SIG-M5 (cell line): ENCODE data around the gene EPYC.

Source experiments
- DNase-seq: peaks from one replicate; lab custom pipeline; 2025; lab: John Stamatoyannopoulos, UW

EPYC gene

DNA sequence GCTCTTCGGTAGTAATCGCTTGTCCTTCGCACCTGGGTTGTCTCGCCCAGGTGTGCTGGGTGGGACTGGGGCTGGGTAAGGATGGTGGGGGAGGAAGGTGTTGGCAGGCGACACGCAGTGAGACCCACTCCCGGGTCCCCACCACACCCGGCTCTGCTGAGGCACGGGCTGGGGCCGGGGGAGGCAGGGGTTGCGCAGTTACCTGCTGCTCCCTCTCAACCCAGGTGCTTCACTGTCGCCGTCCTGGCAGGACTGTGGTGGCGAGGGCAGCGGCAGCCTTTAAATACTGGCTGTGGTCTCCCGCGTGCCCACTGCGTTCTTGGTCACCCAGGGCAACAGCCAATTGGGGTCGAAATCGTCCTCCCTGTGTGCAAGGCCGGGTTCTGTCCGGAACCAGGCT, 49.9 kb downstream of the EPYC start, which contains the start of gene CCER1:
Gene CCER1, minus strand, starts transcription at position 256 of the 400 bp plus-strand sequence. CDS start 434 bp downstream, outside the sequence.
- no peak for DNase-seq

DNA sequence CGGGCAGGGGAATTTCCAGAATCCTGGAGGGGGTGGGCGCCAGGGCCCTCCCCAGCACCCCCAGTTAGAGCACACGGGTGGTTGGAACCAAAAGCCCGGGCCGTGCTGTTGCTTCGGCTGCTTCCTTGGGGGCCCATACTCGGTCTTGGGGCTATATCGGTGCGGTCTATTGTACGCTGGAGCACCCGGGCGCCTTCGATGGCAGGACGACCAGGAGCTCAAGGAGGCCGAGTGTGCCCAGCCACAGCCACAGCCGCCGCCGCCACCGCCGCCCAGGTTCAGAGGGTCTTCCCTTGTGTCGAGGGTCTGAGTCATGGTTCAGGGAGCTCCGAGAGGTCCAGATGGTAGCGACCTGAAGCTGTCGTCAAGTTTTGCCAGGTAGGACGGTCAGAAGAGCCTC, 50.3 kb downstream of the EPYC start:
- no peak for DNase-seq

DNA sequence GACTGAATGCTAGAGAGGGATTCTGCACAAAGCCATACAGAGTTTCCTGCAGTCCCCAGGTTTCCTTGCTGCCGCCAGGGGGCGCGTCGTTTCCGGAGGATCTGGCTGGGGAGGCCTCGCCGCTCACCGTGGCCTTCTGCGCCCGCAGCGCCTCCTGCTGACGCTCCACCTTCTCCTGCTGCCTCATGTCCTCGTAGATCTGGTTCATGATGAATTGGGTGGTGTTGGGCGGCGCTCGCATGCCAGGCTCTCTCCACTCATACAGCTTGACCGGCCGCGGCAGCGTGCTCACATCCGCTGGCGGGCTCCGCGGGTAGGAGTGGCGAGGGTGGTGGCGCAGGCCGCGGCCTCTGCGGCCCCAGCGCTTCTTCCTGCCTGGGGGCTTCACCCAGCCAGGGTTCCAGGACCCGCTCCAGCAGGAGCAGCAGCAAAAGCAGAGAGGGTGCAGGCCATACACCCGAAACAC, 50.8 kb downstream of the EPYC start:
- DNase-seq: no peak

- DNase-seq: no peak
Observed at GRCh38 chr12:90951432-90952105, 53.2 kb downstream of the EPYC start.

DNA sequence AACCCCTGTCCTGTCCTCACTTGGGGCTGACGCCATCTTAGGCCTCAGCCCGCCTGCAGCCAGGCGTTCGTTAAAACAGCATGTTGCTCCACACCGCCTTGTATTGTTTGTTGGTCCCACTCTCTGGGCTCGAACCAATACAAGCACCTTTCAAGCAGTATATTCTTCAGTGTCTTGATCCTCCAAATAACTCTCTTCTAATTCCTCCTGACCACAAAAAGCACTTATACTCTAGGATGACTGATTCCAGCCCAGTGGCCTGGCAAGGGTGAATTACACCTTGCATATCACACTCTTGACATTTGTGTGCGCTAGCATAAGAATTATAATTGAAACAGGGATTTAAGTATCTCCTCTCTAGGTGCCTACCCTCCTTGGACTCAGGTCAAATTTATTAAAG, 56.9 kb downstream of the EPYC start:
- no peak for DNase-seq

- no peak for DNase-seq
Observed at GRCh38 chr12:90945070-90945649, 59.6 kb downstream of the EPYC start.

DNA sequence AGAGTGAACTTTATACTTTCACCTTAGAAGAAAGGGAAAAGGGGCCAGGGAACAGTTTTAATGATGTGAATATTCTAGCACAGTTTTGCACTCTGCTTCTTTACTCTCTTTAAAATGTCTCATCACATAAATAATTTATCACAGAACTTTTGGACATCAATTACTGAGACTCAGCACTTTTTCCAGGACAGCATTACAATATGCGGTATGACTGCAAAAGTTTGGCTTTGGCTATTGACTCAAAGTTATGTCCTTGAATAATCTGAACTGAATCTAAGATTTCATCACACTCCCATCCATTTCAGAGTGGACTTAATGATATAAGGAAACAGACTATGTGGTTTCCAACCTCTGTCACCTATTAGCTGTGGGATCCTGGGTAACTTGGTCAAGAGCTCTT, 61.5 kb downstream of the EPYC start:
- DNase-seq: no peak

DNA sequence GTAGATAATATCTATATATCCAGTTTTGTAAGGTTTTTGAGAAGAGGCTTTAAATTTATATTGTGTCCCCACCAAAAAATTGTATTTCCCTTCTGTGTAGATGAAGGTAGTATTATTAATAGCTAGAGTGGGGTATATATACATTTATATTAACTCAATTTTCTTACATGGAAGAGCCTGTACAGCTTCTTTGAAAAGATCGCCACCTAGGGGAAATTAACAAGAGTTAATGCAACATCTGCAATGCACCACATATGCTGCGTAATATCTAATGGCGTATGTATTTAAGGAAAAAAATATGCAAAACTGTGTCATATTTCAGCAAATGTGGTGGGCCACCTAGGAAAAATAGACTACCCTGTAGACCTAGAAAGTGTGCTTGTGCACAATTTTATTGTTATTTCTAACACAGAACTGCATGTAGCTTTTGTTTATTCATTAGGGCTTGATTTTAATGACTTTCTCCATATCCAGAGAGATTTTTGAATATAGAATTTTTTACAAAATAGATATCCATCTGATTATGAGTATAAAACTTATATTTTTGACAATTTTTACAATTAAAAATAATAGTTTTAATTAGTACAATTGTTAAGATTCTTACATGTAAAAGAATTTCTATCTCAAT, 63.8 kb downstream of the EPYC start:
- no peak for DNase-seq

DNA sequence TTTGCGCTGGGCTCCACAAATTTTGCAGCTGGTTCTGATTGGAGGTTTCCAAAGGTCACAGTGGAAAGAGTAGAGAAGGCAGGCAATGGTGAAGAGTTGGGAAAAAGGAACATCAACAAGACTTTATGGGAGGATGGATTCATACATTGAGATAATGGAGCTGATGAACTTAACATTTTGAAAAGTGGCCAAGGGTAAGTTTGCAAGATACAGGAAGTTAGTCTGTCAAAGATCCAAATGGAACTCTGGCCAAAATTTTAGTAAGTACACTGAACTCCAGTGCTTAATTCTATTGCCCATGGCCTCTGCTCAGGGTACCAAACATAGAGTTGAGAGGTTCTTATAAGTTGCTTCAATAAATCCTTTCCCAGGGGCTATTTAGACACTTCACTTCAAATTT, 65.4 kb downstream of the EPYC start:
- DNase-seq: no peak

GRCh38 chr12:90938451-90938850, 66.3 kb downstream of the EPYC start:
- no peak for DNase-seq

GRCh38 chr12:90937651-90938050, 67.1 kb downstream of the EPYC start:
- DNase-seq: no peak

DNA sequence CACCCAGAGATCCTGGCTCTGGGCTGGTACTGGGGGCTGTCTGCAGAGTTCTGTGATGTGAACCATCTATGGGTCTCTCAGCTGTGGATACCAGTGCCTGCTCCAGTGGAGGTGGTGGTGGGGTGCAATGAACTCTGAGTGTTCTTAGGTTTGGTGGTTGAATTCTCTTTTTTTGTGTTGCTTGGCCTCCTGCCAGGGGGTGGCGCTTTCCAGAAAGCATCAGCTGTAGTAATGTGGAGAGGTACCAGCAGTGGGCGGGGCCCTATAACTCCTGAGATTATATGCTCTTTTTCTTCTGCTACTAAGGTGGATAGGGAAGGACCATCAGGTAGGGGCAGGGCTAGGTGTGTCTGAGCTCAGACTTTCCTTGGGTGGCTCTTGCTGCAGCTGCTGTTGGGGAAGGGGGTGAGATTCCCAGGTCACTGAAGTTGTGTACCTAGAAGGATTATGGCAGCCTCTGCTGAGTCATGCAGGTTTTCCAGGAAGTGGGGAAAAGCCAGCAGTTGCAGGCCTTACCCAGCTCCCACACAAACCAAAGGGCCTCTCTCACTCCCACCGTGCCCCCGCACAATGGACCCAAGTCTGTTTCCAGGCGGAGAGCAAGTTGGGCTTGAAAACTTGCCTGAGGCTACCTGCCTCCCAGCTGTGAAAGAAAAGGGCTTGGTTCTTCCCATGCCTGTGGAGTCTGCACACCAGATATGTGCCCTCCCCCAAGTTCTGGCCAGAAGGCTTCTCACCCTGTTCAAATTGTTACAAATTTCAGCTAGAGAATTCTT, 68.4 kb downstream of the EPYC start:
- no peak for DNase-seq

- no peak for DNase-seq
Observed at GRCh38 chr12:90925562-90925961, 79.2 kb downstream of the EPYC start.

- no peak for DNase-seq
Observed at GRCh38 chr12:90924406-90924805, 80.4 kb downstream of the EPYC start.

- no peak for DNase-seq
Observed at GRCh38 chr12:90922145-90922627, 82.6 kb downstream of the EPYC start.

GRCh38 chr12:90921536-90921935, 83.2 kb downstream of the EPYC start:
- DNase-seq: no peak

DNA sequence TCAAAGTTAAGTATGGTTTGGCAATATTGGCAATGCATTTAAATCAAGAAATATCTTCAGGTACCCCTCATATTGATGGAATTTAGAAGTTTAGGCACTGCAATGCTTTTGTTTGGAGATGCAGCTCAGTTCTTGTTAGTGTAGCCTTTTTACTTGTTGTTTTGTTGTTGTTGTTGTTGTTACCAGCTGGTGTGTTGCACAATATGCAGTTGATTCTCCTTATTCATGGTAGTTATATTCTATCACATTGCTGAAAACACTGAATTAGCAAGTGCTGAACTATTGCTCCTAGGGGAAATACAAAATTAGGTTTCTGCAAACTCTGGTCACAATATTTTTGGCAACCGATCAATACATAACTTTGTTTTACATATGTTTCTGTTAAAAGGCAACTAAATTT, 84.5 kb downstream of the EPYC start:
- no peak for DNase-seq

- no peak for DNase-seq
Observed at GRCh38 chr12:90917431-90917830, 87.3 kb downstream of the EPYC start.

GRCh38 chr12:90916516-90916915, 88.3 kb downstream of the EPYC start:
- DNase-seq: no peak

DNA sequence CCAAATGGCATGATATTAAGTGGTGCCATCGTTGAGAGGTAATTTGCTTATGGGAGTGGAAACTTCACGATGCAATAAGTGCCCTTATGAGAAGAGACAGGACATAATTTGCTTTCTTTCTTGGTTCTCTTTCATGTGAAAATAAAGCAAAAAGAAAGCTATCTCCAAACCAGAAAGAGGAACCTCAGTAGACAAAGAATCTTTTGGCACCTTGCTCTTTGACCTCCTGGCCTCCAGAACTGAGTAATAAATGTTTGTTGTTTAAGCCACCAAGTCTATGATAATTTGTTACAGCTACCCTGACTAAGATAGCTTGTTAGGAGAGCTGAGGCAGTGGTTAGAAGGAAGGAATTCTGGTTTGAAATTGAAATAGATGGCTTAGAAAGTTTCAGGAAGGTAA, 89.4 kb downstream of the EPYC start:
- no peak for DNase-seq
